Transverse colon (tissue), 4 donors: ENCODE results near the gene ITGA6.

Experiments
- EP300 ChIP-seq: sonication (generic); formaldehyde crosslinking; IDR thresholded peaks from one replicate; pipeline ENCODE4 v1.6.1; 2017; ENCODE audit warnings: antibody characterized with exemption, low read depth
- POLR2A ChIP-seq: fragments of 450-650 bp; IDR thresholded peaks from one replicate; pipeline ENCODE4 v1.6.1; 2016; ENCODE audit warnings: antibody characterized with exemption, mild to moderate bottlenecking, moderate library complexity
- POLR2AphosphoS5 ChIP-seq, 3 donors: sonication (generic); formaldehyde crosslinking; IDR thresholded peaks; one replicate each; pipeline ENCODE4 v1.6.1; 2016; ENCODE audit warnings: antibody characterized with exemption in 3 of 3
- TF ChIP-seq, protein P1 (sequence below), 5 experiments: fragments of 200-600 bp in 3 of 5; fragments of 450-650 bp in 2 of 5; sonication (generic) in 3 of 5; IDR thresholded peaks; 1 replicate in 2 of 5; 2 replicates in 3 of 5; pipeline ENCODE4 v1.5.1; 2016 to 2017; ENCODE audit warnings: antibody characterized with exemption in 5 of 5, inconsistent platforms in 3 of 5, mild to moderate bottlenecking in 2 of 5, moderate library complexity in 1 of 5

DNA sequence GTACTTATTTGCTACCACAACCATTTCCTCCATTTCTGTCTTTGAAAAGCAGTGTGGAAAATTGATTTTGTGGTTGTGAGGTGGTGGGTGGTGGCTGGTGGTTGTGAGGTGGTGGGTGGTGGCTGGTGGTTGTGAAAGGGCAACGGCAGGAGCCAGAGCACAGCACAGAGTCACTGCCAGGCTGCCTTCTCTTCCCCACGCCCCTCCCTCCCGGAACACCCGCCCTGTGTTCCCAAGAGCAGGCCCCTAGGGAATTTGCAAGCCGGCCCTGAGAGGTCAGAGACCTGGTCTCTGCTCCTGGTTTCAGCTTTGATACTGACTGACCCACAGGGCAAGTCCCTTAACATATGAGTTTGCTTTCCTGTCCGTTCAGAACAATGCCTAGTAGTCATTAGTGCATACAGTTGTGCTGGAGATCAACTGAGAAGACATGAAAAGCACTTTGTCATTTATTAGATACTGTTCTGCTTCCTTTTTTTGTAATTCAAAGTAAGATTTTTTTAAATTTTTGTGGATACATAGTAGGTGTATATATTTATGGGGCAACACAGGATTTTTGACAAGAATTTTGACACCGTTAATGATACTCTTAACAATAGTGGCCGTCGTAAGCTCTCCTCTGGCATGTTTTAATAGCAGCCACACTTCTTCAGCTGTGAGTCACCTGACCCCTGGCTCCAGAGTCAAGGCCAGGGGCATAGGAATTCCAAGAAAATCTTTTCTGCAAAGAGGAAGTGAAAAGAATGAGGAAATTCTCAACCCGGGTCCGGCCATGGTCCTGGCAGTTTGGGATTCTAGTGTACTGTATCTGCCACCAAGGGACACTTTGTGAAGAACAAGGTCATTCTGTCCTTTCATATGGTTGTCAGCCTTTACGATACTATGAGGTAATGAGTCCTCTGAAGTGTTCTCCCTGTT is 53.2 kb downstream of the ITGA6 start:
- TF ChIP-seq POLR2AphosphoS5 (IDR thresholded peaks at IDR 0.05) (no peak), EP300 (no peak), POLR2A (no peak)
- TF ChIP-seq, protein P1, sequence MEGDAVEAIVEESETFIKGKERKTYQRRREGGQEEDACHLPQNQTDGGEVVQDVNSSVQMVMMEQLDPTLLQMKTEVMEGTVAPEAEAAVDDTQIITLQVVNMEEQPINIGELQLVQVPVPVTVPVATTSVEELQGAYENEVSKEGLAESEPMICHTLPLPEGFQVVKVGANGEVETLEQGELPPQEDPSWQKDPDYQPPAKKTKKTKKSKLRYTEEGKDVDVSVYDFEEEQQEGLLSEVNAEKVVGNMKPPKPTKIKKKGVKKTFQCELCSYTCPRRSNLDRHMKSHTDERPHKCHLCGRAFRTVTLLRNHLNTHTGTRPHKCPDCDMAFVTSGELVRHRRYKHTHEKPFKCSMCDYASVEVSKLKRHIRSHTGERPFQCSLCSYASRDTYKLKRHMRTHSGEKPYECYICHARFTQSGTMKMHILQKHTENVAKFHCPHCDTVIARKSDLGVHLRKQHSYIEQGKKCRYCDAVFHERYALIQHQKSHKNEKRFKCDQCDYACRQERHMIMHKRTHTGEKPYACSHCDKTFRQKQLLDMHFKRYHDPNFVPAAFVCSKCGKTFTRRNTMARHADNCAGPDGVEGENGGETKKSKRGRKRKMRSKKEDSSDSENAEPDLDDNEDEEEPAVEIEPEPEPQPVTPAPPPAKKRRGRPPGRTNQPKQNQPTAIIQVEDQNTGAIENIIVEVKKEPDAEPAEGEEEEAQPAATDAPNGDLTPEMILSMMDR (IDR thresholded peaks at IDR 0.05): no peak
